ENCODE results near the gene LPP. TPM values are rescaled to one million over a fixed set of nuclear protein-coding genes. Genes with fewer than 3 reads are reported as not detected.

Gene LPP
- total RNA-seq, 1 donor from 2014 or later: 184 TPM

DNA sequence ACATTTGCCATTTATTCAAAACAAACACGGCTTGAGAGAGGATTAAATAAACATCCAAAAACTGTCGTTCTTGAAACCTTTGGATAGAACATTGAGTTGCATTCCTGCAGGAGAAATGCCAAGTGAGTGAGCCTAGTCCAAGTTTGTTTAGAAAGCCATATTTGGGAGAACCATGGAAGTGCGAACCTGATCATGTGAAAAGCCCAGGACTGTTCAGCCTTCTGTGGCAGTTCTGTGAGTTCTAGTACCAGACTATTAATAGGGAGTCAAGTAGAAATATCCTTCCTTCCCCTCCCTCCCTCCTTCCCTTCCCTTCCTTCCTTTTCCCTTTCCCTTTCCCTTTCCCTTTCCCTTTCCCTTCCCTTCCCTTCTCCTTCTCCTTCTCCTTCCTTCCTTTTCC, 470.4 kb downstream of the LPP start:
- H3K27me3 Mint-ChIP-seq (ENCODE audit: unreplicated experiment): no peaks in the 10 kb centered on the region
- peak overlapping the region; percentile 48 for H3K4me3 Mint-ChIP-seq (ENCODE audit: unreplicated experiment)
- H3K36me3 Mint-ChIP-seq (ENCODE audit: unreplicated experiment): peaks cover 7% of the 10 kb centered on the region
- DNase-seq (ENCODE audit: extremely low spot score, unreplicated experiment): no peak
- H3K9me3 Mint-ChIP-seq (ENCODE audit: unreplicated experiment): peaks cover 10% of the 10 kb centered on the region
- H3K4me1 Mint-ChIP-seq (ENCODE audit: unreplicated experiment): peaks cover 49% of the 10 kb centered on the region
- TF ChIP-seq CTCF (IDR thresholded peaks at IDR 0.05): no peak
- peak overlapping the region; percentile 93 for H3K27ac Mint-ChIP-seq (ENCODE audit: unreplicated experiment)

GRCh38 chr3:188624828-188625227, 470.9 kb downstream of the LPP start:
- Mint-ChIP-seq H3K4me3 (ENCODE audit: unreplicated experiment) (peak overlapping the region; percentile 27), H3K9me3 (ENCODE audit: unreplicated experiment) (peaks cover 12% of the 10 kb centered on the region), H3K27ac (ENCODE audit: unreplicated experiment) (peak overlapping the region; percentile 93), H3K36me3 (ENCODE audit: unreplicated experiment) (peaks cover 10% of the 10 kb centered on the region), H3K27me3 (ENCODE audit: unreplicated experiment) (no peaks in the 10 kb centered on the region), H3K4me1 (ENCODE audit: unreplicated experiment) (peaks cover 49% of the 10 kb centered on the region)
- no peak for TF ChIP-seq CTCF (IDR thresholded peaks at IDR 0.05)
- DNase-seq (ENCODE audit: extremely low spot score, unreplicated experiment): no peak

DNA sequence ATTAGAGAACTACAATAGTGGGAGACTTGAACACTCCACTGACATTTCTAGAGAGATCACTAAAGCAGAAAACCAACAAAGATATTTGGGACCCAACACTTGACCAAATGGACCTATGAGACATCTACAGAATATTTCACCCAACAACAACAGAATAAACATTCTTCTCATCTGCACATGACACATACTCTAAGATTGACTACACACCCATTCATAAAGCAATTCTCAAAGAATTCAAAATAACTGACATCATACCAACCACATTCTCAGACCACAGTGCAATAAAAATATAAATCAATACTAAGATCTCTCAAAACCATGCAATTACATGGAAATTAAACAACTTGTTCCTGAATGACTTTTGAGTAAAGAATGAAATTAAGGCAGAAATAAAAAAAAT, 473.7 kb downstream of the LPP start:
- TF ChIP-seq CTCF (IDR thresholded peaks at IDR 0.05): no peak
- peak overlapping the region; percentile 75 for H3K27ac Mint-ChIP-seq (ENCODE audit: unreplicated experiment)
- no peaks in the 10 kb centered on the region for H3K27me3 Mint-ChIP-seq (ENCODE audit: unreplicated experiment)
- DNase-seq (ENCODE audit: extremely low spot score, unreplicated experiment): no peak
- no peak overlapping the region for H3K4me3 Mint-ChIP-seq (ENCODE audit: unreplicated experiment)
- H3K4me1 Mint-ChIP-seq (ENCODE audit: unreplicated experiment): peaks cover 51% of the 10 kb centered on the region
- peaks cover 20% of the 10 kb centered on the region for H3K9me3 Mint-ChIP-seq (ENCODE audit: unreplicated experiment)
- peaks cover 10% of the 10 kb centered on the region for H3K36me3 Mint-ChIP-seq (ENCODE audit: unreplicated experiment)

DNA sequence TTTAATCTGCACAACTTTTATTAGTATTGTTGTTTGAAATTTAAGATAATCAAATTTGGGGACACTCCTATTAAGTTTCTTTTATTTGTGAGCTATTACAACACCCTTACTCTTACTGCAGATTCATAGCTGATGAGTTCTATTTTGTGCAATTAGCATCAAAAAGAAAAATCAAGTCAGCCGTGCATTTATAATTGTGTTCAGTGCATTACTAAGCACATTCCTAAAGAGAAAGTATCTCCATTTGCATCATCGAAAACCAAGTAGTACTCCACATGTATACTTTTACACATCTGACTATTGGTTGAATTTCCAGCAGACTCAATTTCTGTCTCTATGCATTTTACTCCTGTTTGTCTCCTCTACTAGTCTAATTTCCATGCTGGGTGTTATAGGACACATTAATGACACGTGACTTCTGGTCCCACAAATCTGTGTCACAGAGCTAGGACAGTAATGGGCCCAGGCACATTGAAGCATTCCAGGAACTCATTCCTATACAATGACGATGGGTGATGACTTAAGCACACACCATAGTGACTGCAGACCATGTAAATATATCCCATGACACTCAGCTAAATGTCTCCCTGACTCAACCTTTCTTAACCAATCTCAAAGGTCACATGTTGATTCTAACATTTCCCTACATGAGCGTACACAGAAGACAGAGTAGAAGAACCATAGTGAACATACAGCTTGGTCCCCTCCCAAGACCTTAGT, 477.5 kb downstream of the LPP start:
- H3K9me3 Mint-ChIP-seq (ENCODE audit: unreplicated experiment): peaks cover 20% of the 10 kb centered on the region
- H3K36me3 Mint-ChIP-seq (ENCODE audit: unreplicated experiment): peaks cover 18% of the 10 kb centered on the region
- H3K4me1 Mint-ChIP-seq (ENCODE audit: unreplicated experiment): peaks cover 43% of the 10 kb centered on the region
- H3K4me3 Mint-ChIP-seq (ENCODE audit: unreplicated experiment): no peak overlapping the region
- H3K27me3 Mint-ChIP-seq (ENCODE audit: unreplicated experiment): no peaks in the 10 kb centered on the region
- no peak overlapping the region for H3K27ac Mint-ChIP-seq (ENCODE audit: unreplicated experiment)
- no peak for DNase-seq (ENCODE audit: extremely low spot score, unreplicated experiment)
- TF ChIP-seq CTCF (IDR thresholded peaks at IDR 0.05): no peak

DNA sequence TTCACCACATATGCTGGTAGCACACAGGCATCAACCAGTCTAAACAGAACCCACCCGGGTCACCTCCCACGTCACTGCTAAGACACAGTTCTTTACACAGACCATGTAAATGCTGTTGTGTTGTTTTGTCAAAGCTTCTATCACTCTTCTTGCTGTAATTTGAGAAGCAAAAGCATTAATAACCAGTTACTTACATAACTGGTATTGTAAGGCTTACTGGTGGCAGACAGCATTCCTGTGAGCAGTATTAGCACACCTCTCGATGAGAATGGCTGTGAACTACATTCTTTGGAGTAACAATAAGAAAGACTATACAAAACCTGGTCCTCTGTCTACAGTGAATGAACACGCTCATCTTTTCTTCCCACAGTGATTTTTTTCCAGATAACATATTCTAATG, 479.2 kb downstream of the LPP start:
- Mint-ChIP-seq H3K4me1 (ENCODE audit: unreplicated experiment) (peaks cover 25% of the 10 kb centered on the region), H3K36me3 (ENCODE audit: unreplicated experiment) (peaks cover 20% of the 10 kb centered on the region), H3K9me3 (ENCODE audit: unreplicated experiment) (peaks cover 20% of the 10 kb centered on the region), H3K27me3 (ENCODE audit: unreplicated experiment) (no peaks in the 10 kb centered on the region), H3K27ac (ENCODE audit: unreplicated experiment) (peak overlapping the region; percentile 3), H3K4me3 (ENCODE audit: unreplicated experiment) (no peak overlapping the region)
- no peak for TF ChIP-seq CTCF (IDR thresholded peaks at IDR 0.05)
- DNase-seq (ENCODE audit: extremely low spot score, unreplicated experiment): no peak

All from osteocyte (in vitro differentiated cells).